AG09319 (cell line): Measurements from ENCODE around the gene SCFD2.

Experiments used
- DNase-seq: peaks from one replicate; pipeline ENCODE4 v3.0.0-alpha.2; 2010; ENCODE audit warnings: low read depth; ENCODE audit errors: extremely low read depth
- CTCF ChIP-seq: IDR thresholded peaks from 2 replicates; pipeline ENCODE4 v1.5.1; 2011; ENCODE audit warnings: low read depth, mild to moderate bottlenecking, inconsistent platforms, low read length, moderate library complexity

The SCFD2 gene

GRCh38 chr4:52979020-52979419 is 386.8 kb downstream of the SCFD2 start:
- DNase-seq, result no peak
- TF ChIP-seq CTCF, result no peak

DNA sequence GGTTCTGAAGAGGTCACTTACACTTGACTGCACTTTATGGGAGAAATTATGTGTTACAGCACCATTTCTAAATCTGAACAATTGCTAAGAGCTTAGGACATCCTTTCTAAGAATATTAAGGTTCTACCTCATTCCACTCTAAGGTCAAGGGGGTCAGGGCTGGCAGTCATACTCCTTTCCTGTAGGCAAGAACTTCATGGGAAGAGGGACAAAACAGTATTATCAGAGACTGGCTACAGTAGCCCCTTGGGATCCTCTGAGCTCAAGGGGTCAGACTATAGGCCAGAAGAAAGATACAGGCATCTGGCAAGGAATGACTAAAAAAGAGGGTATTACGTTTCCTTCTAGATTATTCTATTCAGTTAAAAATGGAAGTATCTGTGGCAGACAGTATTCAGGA is 388.6 kb downstream of the SCFD2 start:
- TF ChIP-seq CTCF, result no peak
- no peak for DNase-seq

- no peak for TF ChIP-seq CTCF
- no peak for DNase-seq
These were observed 389.2 kb downstream of the SCFD2 start for GRCh38 chr4:52976523-52977230.

DNA sequence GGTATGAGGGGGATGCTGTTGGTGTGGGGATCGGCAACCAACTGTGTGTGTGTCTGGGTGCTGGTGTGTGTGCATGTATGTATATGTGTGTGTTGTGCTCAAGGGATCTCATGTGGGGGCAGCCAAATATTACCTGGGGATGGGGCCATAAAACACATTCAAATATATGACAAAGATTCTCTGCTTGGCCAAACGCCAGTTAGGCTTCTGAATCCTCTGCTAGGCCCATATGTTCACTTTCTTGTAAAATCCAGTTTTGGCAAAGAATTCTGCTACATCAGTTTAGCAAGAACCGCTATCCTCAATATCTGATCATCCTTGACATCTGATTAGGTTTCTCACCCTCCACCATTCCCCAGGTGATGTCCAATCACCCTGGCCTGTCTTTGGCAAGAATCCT is 397.2 kb downstream of the SCFD2 start:
- DNase-seq, result no peak
- no peak for TF ChIP-seq CTCF

GRCh38 chr4:52968241-52968640 is 397.6 kb downstream of the SCFD2 start:
- TF ChIP-seq CTCF, result no peak
- no peak for DNase-seq

DNA sequence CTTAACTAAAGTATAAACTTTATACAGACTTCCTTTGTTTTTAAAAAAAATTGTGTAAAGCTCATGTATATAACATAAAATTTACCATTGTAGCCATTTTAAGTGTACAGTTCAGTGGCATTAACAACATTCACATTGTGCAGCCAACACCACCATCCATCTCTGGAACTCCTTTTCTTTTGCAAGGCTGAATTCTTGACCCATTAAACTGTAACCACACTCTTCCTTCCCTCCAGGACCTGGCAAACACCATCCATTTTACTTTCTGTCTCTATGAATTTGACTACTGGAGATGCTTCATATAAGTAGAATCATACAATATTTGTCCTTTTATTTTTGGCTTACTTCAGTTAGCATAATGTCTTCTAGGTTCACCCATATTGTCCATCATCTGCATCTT is 399.1 kb downstream of the SCFD2 start:
- DNase-seq, result no peak

DNA sequence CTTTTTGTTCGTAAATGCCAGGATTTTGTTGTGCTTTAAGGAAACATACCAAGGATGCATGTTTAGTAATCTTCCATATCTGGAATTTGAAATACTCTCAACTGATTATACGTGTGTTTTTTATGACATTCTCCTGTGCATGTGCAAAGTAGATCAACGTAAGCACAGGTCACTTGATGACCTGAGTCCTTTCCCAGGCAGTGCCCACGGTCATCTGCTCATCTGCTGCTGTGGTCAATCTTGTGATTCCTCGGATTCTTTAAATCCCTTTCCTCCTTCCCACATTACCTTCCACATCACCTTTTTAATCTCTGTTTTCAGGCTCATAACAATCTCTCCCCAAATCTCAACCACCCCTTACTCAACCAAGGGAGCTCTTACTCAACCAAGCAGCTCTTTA is 399.7 kb downstream of the SCFD2 start:
- TF ChIP-seq CTCF, result no peak
- no peak for DNase-seq

More for the DNA sequence above, 399.1 kb downstream of the SCFD2 start:
- no peak for TF ChIP-seq CTCF
